PC-3 (cell line): ENCODE results near the gene PLEKHG4. TPM values are rescaled to one million over a fixed set of nuclear protein-coding genes. Genes with fewer than 3 reads are reported as not detected.
A peak's percentile ranks its signal among the peaks of the same experiment; 100 is the strongest.

ENCODE experiments used
- ATAC-seq: fragments of 200-7000 bp; cut with Tn5 transposase; 2 replicates; pipeline ENCODE4 v1.9.1; 2020; ENCODE audit warnings: mild to moderate bottlenecking, moderate library complexity
- BruUV-seq: library from RNA; stranded (reverse); fragments of 400-500 nt; replicated peaks from 2 replicates; lab custom pipeline; 2021; lab: Mats Ljungman, UMichigan
- CTCF ChIA-PET: fragments of 300-600 bp; sonication (Branson Sonifier 250); formaldehyde crosslinking; loops from one replicate; lab custom pipeline; 2022; ENCODE audit warnings: antibody characterized with exemption; lab: Charles Lee
- POLR2A ChIA-PET: fragments of 300-600 bp; sonication (Branson Sonifier 250); formaldehyde crosslinking; loops from one replicate; lab custom pipeline; 2022; ENCODE audit warnings: antibody characterized with exemption; ENCODE audit not compliant: unreplicated experiment; lab: Charles Lee
- DNase-seq: peaks from one replicate; pipeline ENCODE4 v3.0.0-alpha.2; 2015
- H2AFZ ChIP-seq: fragments of 300-600 bp; sonication (generic); 2 replicates; pipeline ENCODE4 v1.6.0; 2016; ENCODE audit warnings: antibody characterized with exemption, low read length
- H3F3A ChIP-seq: fragments of 300-600 bp; sonication (generic); one replicate; pipeline ENCODE4 v1.6.0; 2017; ENCODE audit warnings: antibody characterized with exemption, low read length, control low read depth, mild to moderate bottlenecking; ENCODE audit not compliant: unreplicated experiment
- H3K27ac ChIP-seq: fragments of 300-600 bp; sonication (generic); 2 replicates; pipeline ENCODE4 v1.5.1; 2016; ENCODE audit warnings: mild to moderate bottlenecking, low read length
- H3K27me3 ChIP-seq: fragments of 300-600 bp; sonication (generic); 2 replicates; pipeline ENCODE4 v1.6.1; 2016; ENCODE audit warnings: low read length, mixed read lengths
- H3K36me3 ChIP-seq: fragments of 300-600 bp; sonication (generic); 2 replicates; pipeline ENCODE4 v1.6.1; 2016; ENCODE audit warnings: low read depth, mixed run types, low read length, mixed read lengths
- H3K4me1 ChIP-seq: fragments of 300-600 bp; sonication (generic); 2 replicates; pipeline ENCODE4 v1.5.1; 2016; ENCODE audit warnings: low read length; ENCODE audit not compliant: insufficient read depth
- H3K4me2 ChIP-seq: fragments of 300-600 bp; sonication (generic); 2 replicates; pipeline ENCODE4 v1.6.0; 2016; ENCODE audit warnings: low read length
- H3K4me3 ChIP-seq: fragments of 300-600 bp; sonication (generic); 2 replicates; pipeline ENCODE4 v1.5.1; 2016; ENCODE audit warnings: mild to moderate bottlenecking, low read length, mixed read lengths
- H3K79me2 ChIP-seq: fragments of 300-600 bp; sonication (generic); 2 replicates; pipeline ENCODE4 v1.6.1; 2017; ENCODE audit warnings: low read length, mixed read lengths
- H3K9ac ChIP-seq: fragments of 300-600 bp; sonication (generic); 2 replicates; pipeline ENCODE4 v1.6.0; 2016; ENCODE audit warnings: mild to moderate bottlenecking, low read length
- H3K9me2 ChIP-seq: fragments of 300-600 bp; sonication (generic); replicated peaks from 2 replicates; pipeline ENCODE4 v1.6.1; 2016; ENCODE audit warnings: mixed run types, low read length, mixed read lengths
- H3K9me3 ChIP-seq: fragments of 300-600 bp; sonication (generic); 2 replicates; pipeline ENCODE4 v1.6.1; 2016; ENCODE audit warnings: low read length, mixed read lengths
- H4K20me1 ChIP-seq: fragments of 300-600 bp; sonication (generic); 2 replicates; pipeline ENCODE4 v1.6.1; 2016; ENCODE audit warnings: low read length, mixed read lengths
- EZH2 ChIP-seq: fragments of 300-600 bp; sonication (generic); IDR thresholded peaks from one replicate; pipeline ENCODE4 v1.6.1; 2017; ENCODE audit warnings: antibody characterized with exemption, mild to moderate bottlenecking, low read length; ENCODE audit not compliant: unreplicated experiment
- EZH2phosphoT487 ChIP-seq: fragments of 300-600 bp; sonication (generic); IDR thresholded peaks from 2 replicates; pipeline ENCODE4 v1.6.1; 2018; ENCODE audit warnings: mild to moderate bottlenecking, antibody characterized with exemption, low read length, borderline replicate concordance
- intact Hi-C: fragments of 100-400 bp; cut with micrococcal nuclease; formaldehyde crosslinking; loops from 2 replicates; pipeline ENCODE4 v1.9.0; 2023
- total RNA-seq: library from RNA; depleted of rRNA; stranded (reverse); fragments of >200 nt; gene quantifications from 2 replicates; pipeline ENCODE4 v1.2.3, GENCODE V29; 2014
- TF ChIP-seq, protein P1 (sequence below): fragments of 300-600 bp; sonication (generic); conservative IDR thresholded peaks from 2 replicates; pipeline ENCODE4 v1.5.1; 2017; ENCODE audit warnings: antibody characterized with exemption, low read depth, mild to moderate bottlenecking, low read length

Gene PLEKHG4
- total RNA-seq, 1 experiment from 2014 or later = 8.9 TPM

DNA sequence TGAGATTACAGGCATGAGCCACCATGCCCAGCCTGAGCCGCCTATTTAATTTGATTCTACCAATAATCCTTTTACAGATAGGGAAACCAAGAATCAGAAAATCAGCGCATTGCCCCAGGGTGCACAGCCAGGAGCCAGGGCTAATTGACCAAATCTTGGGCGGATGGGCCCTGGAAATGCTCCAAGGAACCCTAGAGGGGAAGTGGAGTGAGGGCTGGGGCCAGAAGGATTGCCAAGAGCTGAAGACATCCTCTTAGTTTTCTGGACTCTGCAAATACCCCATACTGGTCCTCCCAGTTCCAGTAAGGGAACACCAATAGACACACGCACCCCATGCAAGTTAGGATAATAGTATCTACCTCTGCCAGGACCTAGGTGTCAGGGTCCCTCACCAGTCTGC, 35.9 kb upstream of the PLEKHG4 start:
- no peaks in the 10 kb centered on the region for H3K27me3 ChIP-seq
- no peaks in the 10 kb centered on the region for H3K9me2 ChIP-seq
- 0 out of 2 replicates have a peak, but pooled peaks cover 8% of the 10 kb centered on the region for H3K36me3 ChIP-seq
- H3K79me2 ChIP-seq = peaks cover 66% of the 10 kb centered on the region
- H3K9me3 ChIP-seq = no peaks in the 10 kb centered on the region
- H3K4me1 ChIP-seq = peaks cover 62% of the 10 kb centered on the region
- DNase-seq (no peak), ATAC-seq (no peak)
- H3K27ac ChIP-seq = peak overlapping the region; percentile 88
- ChIA-PET CTCF (no interaction called here), POLR2A (no interaction called here)
- H3K9ac ChIP-seq = peak overlapping the region; percentile 30
- intact Hi-C loops = loop anchor here (10.0 kb wide), 1 partner anchor 49 kb away; the partner anchor contains the start of genes E2F4, ELMO3 and EXOC3L1
- BruUV-seq = no TSS peak
- peak overlapping the region; percentile 95 for H3K4me2 ChIP-seq
- no peak overlapping the region for H2AFZ ChIP-seq
- no peaks in the 10 kb centered on the region for H4K20me1 ChIP-seq
- peak overlapping the region; percentile 48; the same call in 1 of the 2 replicates for H3K4me3 ChIP-seq
- H3F3A ChIP-seq = peaks cover 15% of the 10 kb centered on the region
- TF ChIP-seq EZH2phosphoT487 (no peak), EZH2 (no peak)
- TF ChIP-seq, protein P1, sequence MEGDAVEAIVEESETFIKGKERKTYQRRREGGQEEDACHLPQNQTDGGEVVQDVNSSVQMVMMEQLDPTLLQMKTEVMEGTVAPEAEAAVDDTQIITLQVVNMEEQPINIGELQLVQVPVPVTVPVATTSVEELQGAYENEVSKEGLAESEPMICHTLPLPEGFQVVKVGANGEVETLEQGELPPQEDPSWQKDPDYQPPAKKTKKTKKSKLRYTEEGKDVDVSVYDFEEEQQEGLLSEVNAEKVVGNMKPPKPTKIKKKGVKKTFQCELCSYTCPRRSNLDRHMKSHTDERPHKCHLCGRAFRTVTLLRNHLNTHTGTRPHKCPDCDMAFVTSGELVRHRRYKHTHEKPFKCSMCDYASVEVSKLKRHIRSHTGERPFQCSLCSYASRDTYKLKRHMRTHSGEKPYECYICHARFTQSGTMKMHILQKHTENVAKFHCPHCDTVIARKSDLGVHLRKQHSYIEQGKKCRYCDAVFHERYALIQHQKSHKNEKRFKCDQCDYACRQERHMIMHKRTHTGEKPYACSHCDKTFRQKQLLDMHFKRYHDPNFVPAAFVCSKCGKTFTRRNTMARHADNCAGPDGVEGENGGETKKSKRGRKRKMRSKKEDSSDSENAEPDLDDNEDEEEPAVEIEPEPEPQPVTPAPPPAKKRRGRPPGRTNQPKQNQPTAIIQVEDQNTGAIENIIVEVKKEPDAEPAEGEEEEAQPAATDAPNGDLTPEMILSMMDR = no peak

DNA sequence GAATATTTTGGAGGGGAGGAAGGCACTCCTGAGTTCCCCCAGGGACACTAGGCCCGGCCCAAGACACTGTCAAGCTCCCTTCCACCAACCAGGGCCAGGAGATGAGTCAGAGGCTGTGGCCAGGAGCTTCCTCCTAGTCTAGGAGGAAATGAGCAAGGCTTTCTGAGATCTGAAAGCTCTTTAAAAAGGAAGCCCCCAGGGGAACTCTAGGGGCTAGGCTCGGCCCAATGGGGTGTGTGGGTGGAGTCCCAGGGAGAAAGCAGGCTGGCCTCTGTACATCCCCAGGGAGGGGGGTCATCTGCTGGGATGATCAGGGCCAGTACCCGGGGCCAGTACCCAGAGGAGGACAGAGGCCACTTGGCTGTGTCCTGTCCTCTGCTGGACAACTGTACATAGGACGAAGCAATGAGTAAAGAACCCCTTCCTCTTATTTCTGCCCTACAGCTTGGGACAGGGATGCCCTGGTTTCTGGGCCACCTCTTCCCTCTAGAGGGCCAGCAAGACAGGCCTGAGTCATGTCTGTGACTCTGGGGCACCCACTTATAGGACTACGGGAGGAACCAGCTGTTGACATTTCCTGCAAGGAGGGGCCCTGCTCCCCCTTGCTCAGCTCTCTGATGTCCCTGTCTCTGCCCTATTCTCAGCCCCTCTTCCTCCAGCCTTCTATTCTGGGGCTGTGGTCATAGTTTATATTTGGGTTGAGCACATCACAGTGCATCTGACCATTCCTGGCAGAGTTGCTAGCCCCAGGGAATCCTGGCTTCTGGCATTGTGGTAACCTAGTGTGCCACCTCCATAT, 34.7 kb upstream of the PLEKHG4 start:
- BruUV-seq = no TSS peak
- Histone ChIP-seq H3K27ac (peak overlapping the region; percentile 88), H3K79me2 (peaks cover 60% of the 10 kb centered on the region), H3K9me3 (no peaks in the 10 kb centered on the region), H3K9me2 (no peaks in the 10 kb centered on the region), H2AFZ (no peak overlapping the region), H3F3A (peaks cover 15% of the 10 kb centered on the region), H3K9ac (peak overlapping the region; percentile 31), H3K36me3 (no peaks in the 10 kb centered on the region), H3K4me3 (peak overlapping the region; percentile 89; the same call in 1 of the 2 replicates), H3K27me3 (no peaks in the 10 kb centered on the region), H4K20me1 (no peaks in the 10 kb centered on the region), H3K4me2 (peak overlapping the region; percentile 95), H3K4me1 (peaks cover 68% of the 10 kb centered on the region)
- TF ChIP-seq EZH2phosphoT487 (no peak), EZH2 (no peak)
- TF ChIP-seq, protein P1 = peak; percentile 14; the same call in 1 of the 2 replicates
- POLR2A ChIA-PET = interaction anchor here (0.5 kb wide), 1 partner anchor 309 kb away, joined by 5 read pairs; no protein-coding TSS in a partner anchor
- DNase-seq (peak; percentile 91), ATAC-seq (peak; percentile 47)
- CTCF ChIA-PET = interaction anchor here (0.6 to 0.8 kb wide), 2 partner anchors 18 to 46 kb away, joined by 3 to 5 read pairs; partner anchors contain the start of gene TMEM208
- intact Hi-C loops = loop anchor here (10.0 kb wide), 1 partner anchor 50 kb away; the partner anchor contains the start of genes E2F4, ELMO3 and EXOC3L1
